GM19238 (cell line): Measurements from ENCODE around the gene SSX1.
"Not testable (repeated sequence)": the region's sequence is repeated elsewhere in the genome, so short reads cannot be mapped to it uniquely, and the experiment has no call there.

Experiments used
- DNase-seq: peaks from one replicate; pipeline ENCODE4 v3.0.0; 2011; ENCODE audit warnings: low spot score; ENCODE audit not compliant: insufficient read length

Gene SSX1, protein sequence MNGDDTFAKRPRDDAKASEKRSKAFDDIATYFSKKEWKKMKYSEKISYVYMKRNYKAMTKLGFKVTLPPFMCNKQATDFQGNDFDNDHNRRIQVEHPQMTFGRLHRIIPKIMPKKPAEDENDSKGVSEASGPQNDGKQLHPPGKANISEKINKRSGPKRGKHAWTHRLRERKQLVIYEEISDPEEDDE

GRCh38 chrX:48255062-48255796 lies at the start of gene SSX1:
Gene SSX1, plus strand, starts transcription at chrX:48255392. Its CDS starts 1,850 bp downstream, at chrX:48257242.
- not testable (repeated sequence) for DNase-seq

- DNase-seq: not testable (repeated sequence)
Observed at GRCh38 chrX:48214341-48214740, 40.9 kb upstream of the SSX1 start.

- DNase-seq: not testable (repeated sequence)
Observed at GRCh38 chrX:48224196-48224595, 31.0 kb upstream of the SSX1 start.

GRCh38 chrX:48252945-48253344 lies 2.2 kb upstream of the SSX1 start:
- DNase-seq: not testable (repeated sequence)

- not testable (repeated sequence) for DNase-seq
Observed at GRCh38 chrX:48274365-48274764, 19.2 kb downstream of the SSX1 start.

GRCh38 chrX:48278958-48279357 lies 23.8 kb downstream of the SSX1 start:
- no peak for DNase-seq

DNA sequence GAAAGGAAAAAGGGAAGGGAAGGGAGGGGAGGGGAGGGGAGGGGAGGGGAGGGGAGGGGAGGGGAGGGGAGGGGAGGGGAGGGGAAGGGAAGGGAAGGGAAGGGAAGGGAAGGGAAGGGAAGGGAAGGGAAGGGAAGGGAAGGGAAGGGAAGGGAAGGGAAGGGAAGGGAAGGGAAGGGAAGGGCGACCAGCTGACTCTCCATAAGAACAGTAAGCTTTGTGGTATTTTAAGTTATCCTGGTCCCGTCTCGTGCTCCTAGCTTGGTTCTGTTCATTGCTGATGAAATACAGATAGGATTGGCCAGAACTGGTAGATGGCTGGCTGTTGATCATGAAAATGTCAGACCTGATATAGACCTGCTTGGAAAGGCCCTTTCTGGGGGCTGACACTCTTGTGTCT lies 25.5 kb downstream of the SSX1 start:
- DNase-seq: not testable (repeated sequence)

DNA sequence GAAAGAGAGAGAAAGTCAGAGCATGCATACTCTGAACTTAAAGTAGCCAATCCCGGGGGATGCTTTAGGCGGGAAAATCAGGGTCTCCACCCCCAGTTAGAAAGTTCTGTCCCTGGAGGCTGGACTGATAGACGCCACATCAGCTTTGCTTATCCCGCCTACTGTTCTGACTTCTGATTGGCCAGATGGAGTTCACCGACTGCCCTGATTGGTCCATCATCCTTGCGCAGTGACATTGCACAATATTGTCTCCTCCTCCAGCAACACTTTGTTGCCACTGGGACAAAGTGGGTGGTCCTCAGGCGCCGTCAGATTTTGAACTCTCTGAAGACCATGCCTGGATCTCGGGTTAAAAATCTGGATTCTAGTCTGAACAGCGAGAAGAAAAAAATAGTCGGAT lies 51.0 kb downstream of the SSX1 start:
- no peak for DNase-seq

DNA sequence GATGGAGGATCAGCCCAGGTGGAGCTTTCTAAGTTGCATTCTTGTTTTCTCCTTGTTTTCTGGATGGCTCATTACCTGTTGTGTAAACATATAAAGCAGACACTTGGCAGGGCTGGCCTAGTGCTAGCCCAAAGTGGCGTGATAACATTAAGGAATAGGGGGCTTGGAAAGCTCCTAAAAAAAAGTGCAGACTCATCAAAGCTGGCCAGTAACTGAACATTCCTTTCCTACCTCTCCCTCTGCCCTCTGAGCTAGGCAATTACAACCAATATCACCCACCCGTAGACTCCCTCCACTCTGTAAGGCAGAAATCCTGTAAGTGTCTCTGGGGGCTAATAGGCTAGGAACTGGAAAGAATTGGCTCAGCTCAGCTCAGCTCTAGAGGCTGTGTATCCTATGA lies 58.8 kb downstream of the SSX1 start:
- not testable (repeated sequence) for DNase-seq
